SU-DHL-6 (cell line): Measurements from ENCODE around the gene CDKL4.

Source experiments
- H2AFZ ChIP-seq: fragments of 200-600 bp; sonication (generic); 2 replicates; pipeline ENCODE4 v1.6.1; 2014; ENCODE audit warnings: low read depth, mild to moderate bottlenecking, moderate library complexity, mixed read lengths, antibody characterized with exemption, low read length; ENCODE audit not compliant: severe bottlenecking
- H3F3A ChIP-seq: fragments of 200-600 bp; shearing (Covaris generic); 2 replicates; pipeline ENCODE4 v1.6.0; 2016; ENCODE audit warnings: antibody characterized with exemption, mild to moderate bottlenecking; ENCODE audit not compliant: insufficient read depth
- H3K27ac ChIP-seq: fragments of 200-600 bp; sonication (generic); 2 replicates; pipeline ENCODE4 v1.5.1; 2016; ENCODE audit warnings: low read depth, mild to moderate bottlenecking, low read length, moderate library complexity, mixed read lengths
- H3K27me3 ChIP-seq: fragments of 200-600 bp; sonication (generic), shearing (Covaris generic); 2 replicates; pipeline ENCODE4 v1.6.0; 2014; ENCODE audit warnings: mild to moderate bottlenecking, low read length
- H3K36me3 ChIP-seq: fragments of 200-600 bp; sonication (generic); 2 replicates; pipeline ENCODE4 v1.6.1; 2014; ENCODE audit warnings: mild to moderate bottlenecking, low read length, mixed read lengths
- H3K4me2 ChIP-seq: fragments of 300-600, 200-600 bp; shearing (Covaris generic), sonication (generic); 2 replicates; pipeline ENCODE4 v1.6.0; 2014; ENCODE audit warnings: low read length, low read depth, mild to moderate bottlenecking; ENCODE audit not compliant: poor library complexity, severe bottlenecking
- H3K4me3 ChIP-seq: fragments of 200-600 bp; sonication (generic); 2 replicates; pipeline ENCODE4 v1.5.1; 2014; ENCODE audit warnings: antibody characterized with exemption, low read length, mild to moderate bottlenecking, mixed read lengths; ENCODE audit not compliant: insufficient read depth, poor library complexity, severe bottlenecking
- H3K79me2 ChIP-seq: fragments of 200-600 bp; sonication (generic); 2 replicates; pipeline ENCODE4 v1.6.1; 2014; ENCODE audit warnings: mild to moderate bottlenecking, low read length, moderate library complexity; ENCODE audit not compliant: insufficient read depth
- H3K9ac ChIP-seq: fragments of 200-600 bp; sonication (generic); 2 replicates; pipeline ENCODE4 v1.7.0; 2014; ENCODE audit warnings: mild to moderate bottlenecking, low read length
- H3K9me2 ChIP-seq: fragments of 200-600 bp; sonication (generic); replicated peaks from 2 replicates; pipeline ENCODE4 v1.6.1; 2014; ENCODE audit warnings: low read length; ENCODE audit not compliant: insufficient read depth
- H3K9me3 ChIP-seq: fragments of 200-600 bp; sonication (generic); 2 replicates; pipeline ENCODE4 v1.6.1; 2014; ENCODE audit warnings: low read length, mixed read lengths; ENCODE audit not compliant: insufficient read depth
- H4K20me1 ChIP-seq: fragments of 200-600 bp; sonication (generic); 2 replicates; pipeline ENCODE4 v1.6.1; 2014; ENCODE audit warnings: low read depth, mild to moderate bottlenecking, antibody characterized with exemption, low read length, moderate library complexity, mixed read lengths
- CTCF ChIP-seq: fragments of 200-600 bp; sonication (generic); IDR thresholded peaks from one replicate; pipeline ENCODE4 v1.5.1; 2017; ENCODE audit warnings: antibody characterized with exemption, mild to moderate bottlenecking, low read length, moderate library complexity; ENCODE audit not compliant: insufficient read depth, poor library complexity, severe bottlenecking
- EZH2phosphoT487 ChIP-seq: fragments of 200-600 bp; sonication (generic), shearing (Covaris generic); conservative IDR thresholded peaks from 2 replicates; pipeline ENCODE4 v1.6.1; 2018; ENCODE audit warnings: mild to moderate bottlenecking, antibody characterized with exemption, low read length, moderate library complexity, mixed read lengths

CDKL4 gene

GRCh38 chr2:39213015-39213414 lies 30.8 kb downstream of the CDKL4 start:
- H3K27me3 ChIP-seq = no peaks in the 10 kb centered on the region
- no peak overlapping the region for H3K4me3 ChIP-seq
- H3K27ac ChIP-seq = no peak overlapping the region
- H3K79me2 ChIP-seq = no peaks in the 10 kb centered on the region
- H4K20me1 ChIP-seq = no peaks in the 10 kb centered on the region
- H3K9me3 ChIP-seq = no peaks in the 10 kb centered on the region
- H3K36me3 ChIP-seq = no peaks in the 10 kb centered on the region
- H3K9ac ChIP-seq = no peak overlapping the region
- no peak overlapping the region for H2AFZ ChIP-seq
- H3K9me2 ChIP-seq = no peaks in the 10 kb centered on the region
- TF ChIP-seq EZH2phosphoT487 (no peak), CTCF (no peak)
- no peaks in the 10 kb centered on the region for H3F3A ChIP-seq
- no peak overlapping the region for H3K4me2 ChIP-seq

GRCh38 chr2:39210846-39211245 lies 32.9 kb downstream of the CDKL4 start:
- TF ChIP-seq CTCF = no peak
- no peak for TF ChIP-seq EZH2phosphoT487
- H3K9me3 ChIP-seq = no peaks in the 10 kb centered on the region
- H3K27ac ChIP-seq = no peak overlapping the region
- no peak overlapping the region for H2AFZ ChIP-seq
- no peaks in the 10 kb centered on the region for H3F3A ChIP-seq
- no peaks in the 10 kb centered on the region for H3K36me3 ChIP-seq
- H3K4me3 ChIP-seq = no peak overlapping the region
- H3K79me2 ChIP-seq = no peaks in the 10 kb centered on the region
- H3K27me3 ChIP-seq = no peaks in the 10 kb centered on the region
- no peak overlapping the region for H3K4me2 ChIP-seq
- H3K9ac ChIP-seq = no peak overlapping the region
- H4K20me1 ChIP-seq = no peaks in the 10 kb centered on the region
- H3K9me2 ChIP-seq = no peaks in the 10 kb centered on the region

GRCh38 chr2:39203382-39203781 lies 40.4 kb downstream of the CDKL4 start:
- TF ChIP-seq EZH2phosphoT487 (no peak), CTCF (no peak)

More at GRCh38 chr2:39203382-39203781, 40.4 kb downstream of the CDKL4 start:
- no peaks in the 10 kb centered on the region for H3K36me3 ChIP-seq
- H3K9me3 ChIP-seq = no peaks in the 10 kb centered on the region
- H3K4me3 ChIP-seq = no peak overlapping the region
- H3K27ac ChIP-seq = no peak overlapping the region
- H3K4me2 ChIP-seq = no peak overlapping the region
- H3K27me3 ChIP-seq = no peaks in the 10 kb centered on the region
- H3K9me2 ChIP-seq = no peaks in the 10 kb centered on the region
- H3K79me2 ChIP-seq = no peaks in the 10 kb centered on the region
- no peaks in the 10 kb centered on the region for H4K20me1 ChIP-seq
- H3F3A ChIP-seq = no peaks in the 10 kb centered on the region
- no peak overlapping the region for H2AFZ ChIP-seq
- no peak overlapping the region for H3K9ac ChIP-seq
